GM19025 (cell line): ENCODE measurements around the gene GPBAR1.

Source experiments
- ATAC-seq: cut with Tn5 transposase; IDR thresholded peaks from one replicate; pipeline ENCODE4 v1.9.1; 2021; ENCODE audit warnings: mild to moderate bottlenecking, low read depth, moderate library complexity; ENCODE audit not compliant: unreplicated experiment

GPBAR1 gene

GRCh38 chr2:218282173-218282991, 21.6 kb downstream of the GPBAR1 start:
- ATAC-seq: no peak

DNA sequence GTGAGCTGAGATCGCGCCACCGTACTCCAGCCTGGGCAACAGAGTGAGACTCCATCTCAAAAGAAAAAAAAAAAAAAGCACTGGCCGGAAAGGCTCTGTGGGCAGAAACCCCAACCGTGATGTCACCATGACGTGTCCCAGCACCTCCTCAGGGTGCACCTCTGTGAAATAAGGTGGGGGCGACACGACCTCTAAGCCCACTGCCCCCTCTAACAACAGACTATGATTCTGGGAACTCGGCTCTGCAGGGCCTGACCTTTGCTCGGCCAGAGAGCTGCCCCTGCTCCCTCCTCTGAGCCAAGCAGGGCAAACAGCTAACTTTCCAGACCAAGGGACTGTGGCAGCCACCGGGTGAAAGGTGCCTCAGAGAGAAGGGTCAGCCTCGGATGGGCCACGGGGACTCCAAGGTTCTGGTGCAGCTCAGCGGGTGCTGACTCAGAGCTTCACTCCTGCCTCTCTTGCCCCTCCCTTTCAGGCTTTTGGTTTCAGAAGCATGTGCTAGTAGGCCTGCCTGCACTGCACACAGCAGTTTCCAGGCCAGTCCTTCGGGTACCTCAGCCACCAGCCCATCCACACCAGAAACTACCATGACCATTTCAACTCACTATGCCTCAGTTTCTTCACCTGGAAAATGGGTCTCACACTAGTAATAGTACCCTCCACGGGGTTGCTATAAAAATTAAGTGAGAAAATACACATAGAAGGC, 23.4 kb downstream of the GPBAR1 start:
- peak; percentile 57 for ATAC-seq

DNA sequence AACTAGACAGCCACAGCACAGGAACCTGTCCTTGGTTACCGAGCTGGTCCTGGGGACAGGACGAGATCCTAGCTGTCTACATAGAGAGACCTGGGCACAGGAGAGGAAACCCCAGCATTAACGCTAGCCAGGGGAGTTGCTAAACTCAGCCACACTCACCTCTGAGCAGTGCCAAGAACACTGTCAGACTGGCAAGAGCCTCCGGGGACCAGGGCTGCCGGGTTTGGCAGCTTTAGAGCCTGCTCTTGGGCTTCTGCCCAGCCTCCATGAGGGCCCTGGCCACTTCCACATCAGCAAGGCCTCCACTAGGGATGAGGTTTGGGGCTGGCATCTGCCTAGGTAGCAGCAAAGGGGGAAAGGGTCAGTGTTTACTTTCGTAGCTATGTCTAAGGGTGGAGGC, 24.8 kb downstream of the GPBAR1 start:
- no peak for ATAC-seq

- peak; percentile 51 for ATAC-seq
These were observed 26.0 kb downstream of the GPBAR1 start for GRCh38 chr2:218286570-218287459.

DNA sequence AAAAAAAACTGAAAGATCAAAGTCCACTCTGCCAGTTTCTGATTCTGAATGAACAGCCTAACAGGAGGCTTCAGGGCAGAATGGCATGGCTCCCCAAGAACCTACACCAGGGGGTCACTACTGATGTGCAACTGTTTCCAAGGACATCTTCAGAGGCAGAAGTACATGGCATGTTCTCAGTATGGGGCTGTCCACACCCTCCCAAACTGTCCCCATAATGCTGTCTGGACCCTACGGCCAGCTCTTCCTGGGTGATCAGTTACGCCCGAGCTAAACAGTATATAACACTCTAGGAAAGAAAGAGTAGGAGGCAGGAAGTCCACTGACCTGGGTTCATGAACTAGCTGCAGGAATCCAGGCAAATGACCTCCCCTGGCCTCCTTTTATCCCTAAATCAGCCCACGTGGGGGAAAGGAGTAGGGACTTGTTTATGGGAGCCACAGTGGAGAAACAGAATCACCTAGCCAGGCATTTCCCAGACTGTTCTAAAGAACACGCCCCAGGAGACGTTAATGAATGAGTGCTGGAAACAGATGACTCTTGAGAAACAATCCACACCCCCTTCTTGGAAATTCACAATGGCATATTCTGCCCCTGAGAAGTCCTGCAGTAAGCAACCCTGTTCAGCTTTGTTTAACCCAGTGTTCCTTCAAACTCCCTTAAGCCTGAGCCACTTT, 29.0 kb downstream of the GPBAR1 start:
- no peak for ATAC-seq

- peak; percentile 56 for ATAC-seq
These were observed 29.8 kb downstream of the GPBAR1 start for GRCh38 chr2:218290316-218291261.

GRCh38 chr2:218291318-218292047, 30.7 kb downstream of the GPBAR1 start:
- ATAC-seq: no peak

DNA sequence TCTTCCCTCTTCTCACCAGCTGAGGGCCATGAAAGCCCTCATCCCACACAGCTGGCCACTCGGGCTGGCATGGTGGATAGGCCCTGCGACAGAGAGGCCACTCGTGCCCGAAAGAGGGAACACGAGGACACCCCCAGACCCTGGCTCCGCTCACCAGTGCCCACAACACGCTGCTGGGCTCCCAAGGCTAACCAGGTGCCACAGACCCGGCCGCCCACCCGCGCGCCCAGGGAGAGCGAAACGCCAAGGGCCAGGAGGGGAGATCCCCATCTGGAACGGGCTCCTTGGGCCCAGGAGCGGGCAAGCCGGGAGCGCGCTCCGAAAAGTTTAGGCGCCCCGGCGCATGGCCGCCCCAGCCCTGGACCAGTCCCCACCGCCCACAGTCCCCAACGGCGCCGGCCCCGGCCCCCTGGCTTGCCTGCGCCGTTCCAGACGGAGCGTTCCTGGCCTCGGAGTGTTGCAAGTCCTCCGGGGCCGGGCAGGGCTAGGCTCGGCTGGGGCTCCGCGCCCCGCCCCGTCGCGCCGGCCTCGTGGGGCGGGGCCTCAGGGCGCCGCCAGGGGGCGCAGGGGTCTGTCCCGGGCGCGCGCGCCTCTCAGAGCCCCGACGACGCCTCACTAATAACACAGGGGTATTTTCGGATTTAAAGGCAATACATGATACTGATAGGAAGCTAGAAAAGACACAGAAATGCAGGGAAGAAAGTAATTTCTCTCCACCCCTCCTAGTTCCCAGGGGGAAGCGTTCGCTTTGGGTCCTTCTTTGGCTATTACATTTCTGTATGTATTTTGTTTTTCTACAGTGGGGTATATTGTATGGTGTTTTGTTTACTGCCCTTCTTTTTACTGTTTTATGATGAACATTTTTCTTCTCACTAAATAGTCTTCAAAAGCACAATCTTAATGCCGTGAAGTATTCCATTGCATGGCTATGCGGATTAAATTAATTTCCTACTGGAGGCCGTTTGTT, 31.5 kb downstream of the GPBAR1 start, which contains the start of gene TMBIM1:
Gene TMBIM1 (minus strand): TSS at position 456 of the 967 bp plus-strand sequence. CDS start 10,362 bp downstream, outside the sequence.
- ATAC-seq: peak; percentile 60

GRCh38 chr2:218293715-218294429, 33.1 kb downstream of the GPBAR1 start:
- ATAC-seq: no peak

DNA sequence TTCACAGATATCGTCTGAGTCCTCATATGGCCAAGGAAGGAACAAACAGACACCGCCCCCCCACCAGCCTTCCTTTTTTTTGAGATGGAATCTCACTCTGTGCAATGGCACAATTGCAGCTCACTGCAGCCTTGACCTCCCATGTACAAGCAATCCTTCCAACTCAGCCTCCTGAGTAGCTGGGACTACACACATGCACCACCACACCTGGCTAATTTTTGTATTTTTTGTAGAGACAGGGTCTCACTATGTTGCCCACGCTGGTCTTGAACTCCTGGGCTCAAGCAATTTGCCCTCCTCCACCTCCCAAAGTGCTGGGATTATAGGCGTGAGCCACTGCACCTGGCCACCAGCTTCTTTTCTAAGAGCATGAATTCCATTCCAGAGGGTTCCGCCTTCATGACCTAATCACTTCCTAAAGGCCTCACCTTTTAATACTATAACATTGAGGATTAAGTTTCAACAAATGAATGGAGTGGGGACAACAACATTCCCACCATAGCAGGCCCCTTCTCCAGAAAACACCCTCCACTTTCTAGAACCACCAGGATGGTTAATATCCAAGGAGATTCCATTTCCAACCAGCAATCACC, 33.7 kb downstream of the GPBAR1 start:
- no peak for ATAC-seq

GRCh38 chr2:218295029-218295428, 34.2 kb downstream of the GPBAR1 start:
- ATAC-seq: no peak

- ATAC-seq: no peak
These were observed 35.4 kb downstream of the GPBAR1 start for GRCh38 chr2:218296200-218296599.

GRCh38 chr2:218296847-218297246, 36.0 kb downstream of the GPBAR1 start:
- no peak for ATAC-seq

- ATAC-seq: no peak
These were observed 37.6 kb downstream of the GPBAR1 start for GRCh38 chr2:218298314-218298875.

- ATAC-seq: no peak
These were observed 39.3 kb downstream of the GPBAR1 start for GRCh38 chr2:218300141-218300540.
